Upper lobe of left lung (tissue), 6 donors: ENCODE results near the gene ABCA7. TPM values are rescaled to one million over a fixed set of nuclear protein-coding genes. Genes with fewer than 3 reads are reported as not detected.
A peak's percentile ranks its signal among the peaks of the same experiment; 100 is the strongest.

Experiments used
- ATAC-seq, 2 donors: fragments of 200-7000 bp; cut with Tn5 transposase; one replicate each; pipeline ENCODE4 v1.9.1; 2022; ENCODE audit warnings: mild to moderate bottlenecking in 2 of 2, moderate library complexity in 2 of 2; ENCODE audit not compliant: low FRiP score in 2 of 2
- DNase-seq, 2 donors: peaks; one replicate each; pipeline ENCODE4 v3.0.0-alpha.2; 2019 to 2020
- H3K27ac ChIP-seq, 4 donors: fragments of 200-600 bp; sonication (generic); one replicate each; pipeline ENCODE4 v1.5.1; 2016 to 2019
- H3K27me3 ChIP-seq, 4 donors: fragments of 200-600 bp; sonication (generic); one replicate each; pipeline ENCODE4 v1.5.1; 2017 to 2019
- H3K36me3 ChIP-seq, 4 donors: fragments of 200-600 bp; sonication (generic); one replicate each; pipeline ENCODE4 v1.5.1; 2016 to 2019
- H3K4me1 ChIP-seq, 4 donors: fragments of 200-600 bp; sonication (generic); one replicate each; pipeline ENCODE4 v1.5.1; 2018 to 2019
- H3K4me3 ChIP-seq, 4 donors: fragments of 200-600 bp; sonication (generic); one replicate each; pipeline ENCODE4 v1.5.1; 2017 to 2019; ENCODE audit warnings: mild to moderate bottlenecking in 2 of 4, moderate library complexity in 1 of 4
- H3K9me3 ChIP-seq, 4 donors: fragments of 200-600 bp; sonication (generic); one replicate each; pipeline ENCODE4 v1.5.1; 2018 to 2019
- CTCF ChIP-seq, 6 experiments: fragments of 450-650 bp in 4 of 6; fragments of 200-600 bp in 2 of 6; sonication (generic) in 2 of 6; IDR thresholded peaks; one replicate each; pipeline ENCODE4 v1.5.1; 2016 to 2019; ENCODE audit warnings: antibody characterized with exemption in 6 of 6
- EP300 ChIP-seq, 4 donors: sonication (generic); formaldehyde crosslinking; IDR thresholded peaks; one replicate each; pipeline ENCODE4 v1.5.1; 2017; ENCODE audit warnings: antibody characterized with exemption in 4 of 4, control low read depth in 2 of 4
- POLR2A ChIP-seq, 4 donors: fragments of 450-650 bp; IDR thresholded peaks; one replicate each; pipeline ENCODE4 v1.5.1; 2016 to 2017; ENCODE audit warnings: antibody characterized with exemption in 4 of 4, mild to moderate bottlenecking in 2 of 4
- POLR2AphosphoS5 ChIP-seq, 2 donors: sonication (generic); formaldehyde crosslinking; IDR thresholded peaks; one replicate each; pipeline ENCODE4 v1.5.1; 2017; ENCODE audit warnings: antibody characterized with exemption in 2 of 2
- WGBS, 2 donors: methylation state at CpG; one replicate each; pipeline ENCODE4 v1.1.5; 2017 to 2018; 5-methylcytosine and 5-hydroxymethylcytosine counted together
- total RNA-seq, 6 donors: library from RNA; depleted of rRNA in 4 of 6; stranded (reverse); fragments of >200 nt in 4 of 6; gene quantifications; one replicate each; pipeline versions ENCODE4 v1.1.0 to v1.2.1, GENCODE V29; 2016 to 2021
- donor health status: DM: no; HTN: no; CAD: no; lungs with moderate emphysema.
- donor health status: DM: no; HTN: yes; CAD: no; lungs with severe emphysema.

The ABCA7 gene
- total RNA-seq, 6 donors from 2014 or later: 34.1 to 224 (median 58.2) TPM

- ATAC-seq (no peak), DNase-seq (peak in 1 of 2 donors; percentile 58)
- H3K9me3 ChIP-seq: no peaks in the 10 kb centered on the region
- peaks cover 0 to 21% (median 18%) of the 10 kb centered on the region in 4 donors for H3K36me3 ChIP-seq
- peak overlapping the region; percentile 3 to 96 (median 54) for H3K27ac ChIP-seq
- H3K4me3 ChIP-seq: peak overlapping the region in 1 of 4 donors; percentile 1
- WGBS, 2 donors: 91% methylated on average over 9 of the region's 9 CpGs; no CpG with 5 or more reads in 1 of the 2 donors
- no peaks in the 10 kb centered on the region for H3K27me3 ChIP-seq
- TF ChIP-seq POLR2AphosphoS5 (IDR thresholded peaks at IDR 0.05) (no peak), CTCF (IDR thresholded peaks at IDR 0.05) (no peak), EP300 (IDR thresholded peaks at IDR 0.05) (no peak), POLR2A (IDR thresholded peaks at IDR 0.05) (no peak)
- peaks cover 55 to 73% (median 60%) of the 10 kb centered on the region in 4 donors for H3K4me1 ChIP-seq
These were observed 22.0 kb upstream of the ABCA7 start for GRCh38 chr19:1017906-1018305.

DNA sequence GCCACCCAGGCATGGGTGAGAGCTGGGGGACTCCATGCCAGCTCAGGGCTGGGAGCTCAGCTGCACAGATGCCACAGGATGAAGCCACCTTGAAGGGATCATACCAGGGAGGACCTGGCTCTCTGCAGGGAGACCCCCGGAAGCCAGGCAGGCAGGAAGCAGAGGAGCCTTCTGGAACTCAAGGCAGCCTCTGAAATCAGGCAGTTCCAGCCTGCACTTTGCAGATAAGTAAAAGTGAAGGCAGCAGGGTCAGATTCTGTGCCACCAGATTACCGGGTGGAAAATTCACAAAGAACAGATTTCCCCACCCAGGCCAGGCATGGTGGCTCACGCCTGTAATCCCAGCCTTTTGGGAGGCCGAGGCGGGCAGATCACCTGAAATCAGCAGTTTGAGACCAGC lies 21.5 kb upstream of the ABCA7 start:
- peaks cover 0 to 16% (median 13%) of the 10 kb centered on the region in 4 donors for H3K36me3 ChIP-seq
- ATAC-seq (no peak), DNase-seq (no peak)
- H3K27me3 ChIP-seq: no peaks in the 10 kb centered on the region
- H3K4me1 ChIP-seq: peaks cover 58 to 73% (median 65%) of the 10 kb centered on the region in 4 donors
- no peak for TF ChIP-seq CTCF (IDR thresholded peaks at IDR 0.05)
- no peak for TF ChIP-seq POLR2AphosphoS5 (IDR thresholded peaks at IDR 0.05)
- no peak for TF ChIP-seq EP300 (IDR thresholded peaks at IDR 0.05)
- no peak for TF ChIP-seq POLR2A (IDR thresholded peaks at IDR 0.05)
- WGBS, 2 donors: 79 to 86% methylated on average over 4 to 5 of the region's 5 CpGs
- H3K9me3 ChIP-seq: no peaks in the 10 kb centered on the region
- H3K27ac ChIP-seq: peak overlapping the region in 2 of 4 donors; percentile 40 to 96
- H3K4me3 ChIP-seq: peak overlapping the region in 1 of 4 donors; percentile 99

DNA sequence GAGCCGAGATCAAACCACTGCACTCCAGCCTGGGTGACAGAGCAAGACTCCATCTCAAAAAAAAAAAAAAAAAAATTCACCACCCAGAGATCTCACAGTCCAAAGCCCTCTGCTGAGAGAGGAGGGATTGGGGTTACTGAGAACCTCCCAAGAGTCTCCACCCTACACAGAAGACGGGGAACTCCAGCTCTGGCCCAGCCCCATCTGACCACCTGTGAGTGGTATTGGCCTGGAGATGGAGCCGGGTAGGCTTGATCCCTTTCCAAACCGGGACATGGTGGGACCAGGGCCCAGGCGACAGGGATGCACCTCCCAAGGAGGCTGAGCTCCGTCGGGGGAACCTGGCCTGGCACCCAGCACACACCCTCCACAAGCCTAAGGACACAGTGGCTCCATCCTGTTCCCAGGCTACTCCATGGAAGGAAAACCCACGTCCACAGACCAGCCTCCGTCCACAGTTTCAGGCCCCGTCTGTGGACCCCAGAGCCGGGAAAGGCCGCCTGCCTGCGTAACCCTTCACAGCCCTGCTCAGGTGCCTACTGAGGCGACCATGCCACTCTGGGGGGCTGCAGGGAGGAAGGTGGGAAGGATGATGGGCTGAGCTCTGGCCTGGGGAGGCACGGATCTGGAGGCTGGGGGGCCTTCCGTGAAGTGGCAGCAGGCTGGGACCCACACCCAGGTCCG lies 20.8 kb upstream of the ABCA7 start:
- TF ChIP-seq POLR2AphosphoS5 (IDR thresholded peaks at IDR 0.05) (no peak), EP300 (IDR thresholded peaks at IDR 0.05) (no peak)
- Histone ChIP-seq H3K36me3 (peaks cover 0 to 10% (median 6%) of the 10 kb centered on the region in 4 donors), H3K27ac (peak overlapping the region in 2 of 4 donors; percentile 32 to 96), H3K4me1 (peaks cover 58 to 73% (median 65%) of the 10 kb centered on the region in 4 donors), H3K27me3 (no peaks in the 10 kb centered on the region), H3K4me3 (peak overlapping the region in 3 of 4 donors; percentile 78 to 99 (median 96)), H3K9me3 (no peaks in the 10 kb centered on the region)
- peak in 1 of 2 donors; percentile 58 for DNase-seq
- ATAC-seq: no peak
- WGBS, 2 donors: 25 to 55% methylated on average over 3 to 17 of the region's 17 CpGs

DNA sequence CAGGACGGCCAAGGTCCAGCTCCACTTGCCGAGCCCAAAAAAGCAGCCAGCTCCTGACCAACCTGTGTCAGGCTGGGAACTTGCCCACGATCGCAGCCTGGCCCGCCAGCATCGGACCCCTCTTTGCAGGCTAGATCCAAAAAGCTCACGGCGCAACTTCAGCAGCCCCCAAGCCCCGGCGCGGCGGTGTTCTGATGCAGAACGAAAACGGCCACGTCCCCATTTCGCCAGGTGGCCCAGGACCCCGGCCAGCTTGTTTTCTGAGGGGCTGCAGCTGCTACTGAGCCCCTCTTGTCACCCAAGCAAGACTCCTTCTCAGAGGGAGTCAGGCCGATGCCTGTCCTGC lies 20.3 kb upstream of the ABCA7 start:
- Histone ChIP-seq H3K4me3 (peak overlapping the region; percentile 78 to 99 (median 97)), H3K9me3 (no peaks in the 10 kb centered on the region), H3K36me3 (peaks cover 0 to 6% (median 2%) of the 10 kb centered on the region in 4 donors), H3K27ac (peak overlapping the region; percentile 29 to 96 (median 94)), H3K27me3 (no peaks in the 10 kb centered on the region), H3K4me1 (peaks cover 58 to 72% (median 65%) of the 10 kb centered on the region in 4 donors)
- WGBS, 2 donors: no CpG with 5 or more reads among the region's 18 CpGs
- no peak for ATAC-seq
- no peak for TF ChIP-seq POLR2AphosphoS5 (IDR thresholded peaks at IDR 0.05)
- no peak for TF ChIP-seq POLR2A (IDR thresholded peaks at IDR 0.05)
- TF ChIP-seq EP300 (IDR thresholded peaks at IDR 0.05): no peak
- no peak for TF ChIP-seq CTCF (IDR thresholded peaks at IDR 0.05)
- DNase-seq: peak in 1 of 2 donors; percentile 84

DNA sequence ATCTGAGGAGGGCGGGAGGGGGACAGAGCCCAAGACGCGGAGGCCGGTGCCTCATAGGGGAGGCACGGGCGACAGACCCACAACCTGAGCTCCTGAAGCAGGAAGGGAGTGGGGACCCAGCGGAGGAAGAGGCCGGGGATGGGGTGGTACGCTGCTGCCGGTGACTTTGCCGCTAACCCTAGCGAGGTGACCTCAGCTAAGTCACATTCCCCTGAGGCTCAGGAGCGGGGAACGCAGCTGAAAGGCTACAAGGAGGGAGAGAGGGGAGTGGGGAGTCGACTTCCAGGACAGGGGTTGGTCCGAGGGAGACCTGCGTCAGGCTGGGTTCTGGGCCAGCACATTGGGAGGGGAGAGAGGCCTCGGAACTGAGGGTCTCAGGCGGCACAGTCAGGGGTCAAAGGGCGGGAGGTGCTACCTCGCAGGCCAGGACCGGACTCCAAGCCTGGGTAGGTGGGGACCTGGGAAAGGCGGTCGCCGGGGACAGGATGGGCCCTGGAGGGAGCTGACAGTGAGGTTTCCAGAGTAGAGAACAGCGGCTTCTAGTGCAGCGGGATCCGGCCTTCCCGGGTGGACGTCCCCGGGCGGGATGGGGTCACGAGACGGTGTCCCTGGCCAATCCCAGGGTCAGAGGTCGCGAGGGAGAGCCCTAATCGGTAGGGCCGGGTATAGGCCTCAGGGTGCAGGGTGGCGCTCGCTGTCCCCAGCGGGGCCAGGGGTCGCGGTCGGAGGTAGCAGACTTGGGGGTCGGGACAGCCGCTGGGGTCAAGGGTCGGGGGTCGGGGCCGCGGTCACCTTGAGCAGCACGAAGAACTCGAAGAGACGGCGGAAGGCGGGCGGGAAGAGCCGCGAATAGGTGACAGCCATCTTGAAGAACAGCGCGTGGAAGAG lies 19.7 kb upstream of the ABCA7 start:
- H3K27me3 ChIP-seq: no peaks in the 10 kb centered on the region
- H3K4me3 ChIP-seq: peak overlapping the region; percentile 78 to 99 (median 97)
- ATAC-seq (no peak), DNase-seq (peak in 1 of 2 donors; percentile 91)
- H3K9me3 ChIP-seq: no peaks in the 10 kb centered on the region
- H3K4me1 ChIP-seq: peaks cover 58 to 66% (median 64%) of the 10 kb centered on the region in 4 donors
- WGBS, 2 donors: 0 to 3% methylated on average over 44 to 50 of the region's 60 CpGs
- H3K36me3 ChIP-seq: no peaks in the 10 kb centered on the region
- no peak for TF ChIP-seq EP300 (IDR thresholded peaks at IDR 0.05)
- no peak for TF ChIP-seq CTCF (IDR thresholded peaks at IDR 0.05)
- no peak for TF ChIP-seq POLR2AphosphoS5 (IDR thresholded peaks at IDR 0.05)
- no peak for TF ChIP-seq POLR2A (IDR thresholded peaks at IDR 0.05)
- peak overlapping the region; percentile 94 to 96 (median 94) for H3K27ac ChIP-seq
